ENCODE measurements around the gene ADCY4.
"Not testable (repeated sequence)": the region's sequence is repeated elsewhere in the genome, so short reads cannot be mapped to it uniquely, and the experiment has no call there.

ADCY4 gene

DNA sequence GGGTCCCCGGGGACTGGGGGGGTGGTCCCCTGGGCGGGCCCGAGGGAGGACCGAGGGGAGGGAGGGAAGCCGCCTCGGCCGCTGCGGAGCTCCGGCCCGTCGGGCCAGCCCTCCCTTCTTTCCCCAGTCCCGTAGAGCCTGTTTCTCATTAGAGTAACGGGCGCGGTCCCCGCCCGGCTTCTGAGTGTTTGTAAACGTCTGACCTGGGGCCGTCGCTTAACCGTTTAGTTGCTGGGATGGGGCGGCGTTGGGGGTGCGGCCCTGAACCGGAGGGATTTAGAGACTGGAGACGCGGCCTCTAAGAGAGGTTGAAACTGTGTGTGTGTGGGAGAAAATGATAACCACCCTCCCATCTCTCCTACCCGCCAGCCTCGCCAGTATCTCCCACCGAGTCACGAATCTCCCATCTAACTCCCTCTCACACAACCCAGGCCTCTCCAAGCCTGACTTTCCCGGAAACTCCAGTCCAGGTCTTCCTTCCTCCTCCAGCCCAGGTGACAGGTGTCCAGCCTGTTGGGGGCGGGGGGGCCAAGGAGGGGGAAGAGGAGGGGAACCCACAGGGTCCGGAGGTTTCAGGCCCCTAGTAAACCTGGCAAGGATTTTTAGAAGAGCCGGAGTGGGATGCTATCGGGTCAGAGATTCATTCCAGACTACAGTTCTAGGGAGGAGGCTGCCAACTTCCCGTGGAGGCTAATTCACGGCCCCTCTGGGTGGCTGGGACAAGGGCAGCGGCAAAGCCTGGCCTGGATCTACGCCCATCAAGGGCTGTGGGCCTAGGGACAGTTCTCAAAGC lies 32.0 kb upstream of the ADCY4 start:
- DNase-seq = peak; percentile 98

DNA sequence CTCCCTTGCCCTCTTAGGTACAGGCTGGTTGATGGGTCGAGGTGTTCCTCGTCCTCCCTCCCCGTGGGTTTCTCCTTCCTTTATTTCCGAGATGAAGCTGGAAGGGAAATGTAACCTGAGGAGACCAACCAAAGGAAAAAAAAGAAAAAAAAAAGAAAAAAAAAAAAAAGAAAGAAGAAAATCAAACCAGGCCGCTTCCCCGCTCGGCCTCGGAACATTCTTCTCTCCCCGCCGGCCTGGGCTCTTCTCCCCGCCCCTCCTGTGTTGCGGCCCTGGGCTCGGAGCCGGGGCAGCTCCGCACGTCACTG lies 31.5 kb upstream of the ADCY4 start:
- DNase-seq = no peak

GRCh38 chr14:24365600-24366412 lies 30.9 kb upstream of the ADCY4 start:
- peak; percentile 90 for DNase-seq

GRCh38 chr14:24364841-24365240 lies 30.0 kb upstream of the ADCY4 start:
- DNase-seq = no peak

DNA sequence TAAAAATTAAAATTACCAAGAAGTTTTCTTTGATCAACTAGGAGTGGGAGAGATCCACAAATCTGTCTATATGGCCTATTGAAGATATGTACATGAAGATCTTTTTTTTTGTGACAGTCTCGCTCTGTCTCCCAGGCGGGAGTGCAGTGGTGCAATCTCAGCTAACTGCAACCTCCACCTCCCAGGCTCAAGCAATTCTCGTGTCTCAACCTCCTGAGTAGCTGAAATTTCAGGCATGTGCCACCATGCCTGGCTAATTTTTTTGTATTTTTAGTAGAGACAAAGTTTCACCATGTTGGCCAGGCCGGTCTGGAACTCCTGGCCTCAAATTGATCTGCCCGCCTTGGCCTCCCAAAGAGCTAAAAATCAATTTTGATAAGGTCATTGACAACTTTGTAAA lies 28.5 kb upstream of the ADCY4 start:
- DNase-seq = no peak

DNA sequence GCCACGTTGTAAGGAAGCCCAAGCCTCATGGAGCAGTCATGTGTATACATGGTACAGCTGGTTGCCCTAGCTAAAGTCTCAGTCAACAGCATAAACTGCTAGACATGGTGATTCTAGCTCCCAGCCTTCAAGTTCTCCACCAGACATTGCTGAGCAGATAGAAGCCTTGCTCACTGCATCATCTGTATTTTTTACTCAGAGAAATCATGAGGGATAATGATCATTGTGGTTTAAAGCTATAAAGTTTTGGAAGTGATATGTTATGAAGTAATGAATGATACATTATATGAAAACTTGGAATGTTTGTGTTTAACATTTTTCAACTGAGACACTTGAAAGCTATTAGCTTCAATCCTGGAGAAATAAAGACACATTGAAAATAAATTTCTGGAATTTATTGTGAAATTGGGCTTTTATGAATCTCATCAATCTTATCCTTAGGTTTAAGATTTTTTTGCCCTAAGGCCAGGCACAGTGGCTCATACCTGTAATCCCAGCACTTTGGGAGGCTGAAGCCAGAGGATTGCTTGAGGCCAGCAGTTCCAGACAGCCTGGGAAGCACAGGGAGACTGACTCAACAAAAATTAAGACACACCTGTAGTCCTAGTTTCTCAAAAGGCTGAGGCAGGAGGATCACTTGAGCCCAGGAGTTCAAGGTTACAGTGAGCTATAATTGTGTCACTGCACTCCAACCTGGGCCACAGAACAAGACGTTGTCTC lies 27.5 kb upstream of the ADCY4 start:
- no peak for DNase-seq

DNA sequence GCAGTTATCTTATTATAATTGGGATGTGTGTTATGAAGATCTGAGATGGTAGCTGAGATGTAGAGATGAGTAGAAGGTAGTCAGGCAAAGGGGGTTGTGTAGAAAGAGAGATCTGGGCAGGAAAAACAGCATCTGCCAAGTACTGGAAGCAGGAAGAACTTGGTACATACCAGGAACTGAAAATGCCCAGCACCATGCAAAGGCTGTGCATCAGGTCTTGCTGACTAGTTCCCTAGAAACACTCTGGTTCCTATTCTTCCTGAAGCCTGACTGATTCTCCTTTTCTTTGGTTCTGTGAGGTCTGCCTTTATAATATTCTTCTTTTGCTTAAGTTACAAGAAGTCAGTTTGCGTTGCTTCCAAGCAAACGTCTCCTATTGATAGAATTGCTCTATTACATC lies 26.5 kb upstream of the ADCY4 start:
- DNase-seq = no peak

DNA sequence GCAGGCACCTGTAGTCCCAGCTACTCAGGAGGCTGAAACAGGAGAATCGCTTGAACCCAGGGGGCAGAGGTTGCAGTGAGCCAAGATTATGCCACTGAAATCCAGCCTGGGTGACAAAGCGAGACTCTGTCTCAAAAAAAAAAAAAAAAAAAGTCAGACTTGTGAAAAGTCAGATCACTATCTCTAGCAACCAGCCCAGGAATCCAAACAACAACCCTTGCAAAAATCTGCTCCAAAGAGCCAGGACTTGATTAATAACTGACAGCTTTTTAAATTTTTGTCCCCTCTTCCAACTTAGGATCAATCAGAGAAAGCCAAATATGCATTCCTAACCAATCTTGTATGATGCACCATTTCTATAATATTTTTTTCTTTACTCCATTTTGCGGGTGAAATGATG lies 25.4 kb upstream of the ADCY4 start:
- no peak for DNase-seq

DNA sequence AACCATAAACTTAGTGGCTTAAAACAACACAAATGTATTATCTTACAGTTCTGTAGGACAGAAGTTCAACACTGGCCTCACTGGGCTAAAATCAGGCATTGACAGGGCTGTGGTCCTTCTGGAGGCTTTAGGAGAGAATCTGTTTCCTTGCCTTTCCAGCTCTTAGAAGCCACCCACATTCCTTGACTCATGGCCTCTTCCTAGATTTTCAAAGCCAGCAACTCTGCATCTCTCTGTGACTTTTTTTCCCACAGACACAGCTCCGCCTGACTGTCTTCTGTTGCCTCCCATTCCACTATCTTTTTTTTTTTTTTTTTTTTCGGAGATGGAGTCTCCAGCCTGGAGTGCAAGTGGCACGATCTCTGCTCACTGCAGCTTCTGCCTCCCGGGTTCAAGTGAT lies 21.3 kb upstream of the ADCY4 start:
- no peak for DNase-seq

- DNase-seq = no peak
These were observed 20.1 kb upstream of the ADCY4 start for GRCh38 chr14:24355009-24355408.

DNA sequence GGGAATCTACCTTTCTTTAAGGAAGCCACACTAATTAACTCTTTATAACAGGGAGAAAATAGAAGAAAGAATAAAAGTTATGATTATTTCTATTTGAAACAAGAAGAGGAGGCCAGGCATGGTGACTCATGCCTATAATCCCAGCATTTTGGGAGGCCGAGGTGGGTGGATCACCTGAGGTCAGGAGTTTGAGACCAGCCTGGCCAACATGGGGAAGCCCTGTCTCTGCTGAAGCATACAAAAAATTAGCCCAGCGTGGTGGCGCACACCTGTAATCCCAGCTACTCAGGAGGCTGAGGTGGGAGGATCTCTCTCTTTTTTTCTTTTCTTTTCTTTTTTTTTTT lies 19.6 kb upstream of the ADCY4 start:
- DNase-seq = not testable (repeated sequence)

- no peak for DNase-seq
These were observed 18.9 kb upstream of the ADCY4 start for GRCh38 chr14:24353559-24354481.

DNA sequence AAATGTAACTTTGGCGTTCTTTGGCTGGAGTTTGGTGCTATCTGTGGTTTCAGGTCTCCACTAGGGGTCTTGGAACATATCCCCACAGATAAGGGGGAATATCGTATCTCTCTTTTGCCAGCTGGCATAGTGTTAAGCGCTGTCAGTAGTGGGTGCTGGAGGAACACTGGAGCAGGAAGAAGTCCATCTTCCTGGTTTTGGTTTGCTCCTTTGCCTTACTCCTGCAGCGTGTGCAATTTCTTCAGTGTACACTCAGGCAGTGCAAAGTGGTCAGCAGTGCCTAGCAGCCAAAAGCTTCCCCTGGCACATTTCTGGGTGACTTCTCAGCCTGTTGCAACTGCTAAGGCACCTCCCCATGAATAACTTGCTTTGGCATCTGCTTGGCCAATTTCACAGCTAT lies 16.6 kb upstream of the ADCY4 start:
- DNase-seq = peak; percentile 18

DNA sequence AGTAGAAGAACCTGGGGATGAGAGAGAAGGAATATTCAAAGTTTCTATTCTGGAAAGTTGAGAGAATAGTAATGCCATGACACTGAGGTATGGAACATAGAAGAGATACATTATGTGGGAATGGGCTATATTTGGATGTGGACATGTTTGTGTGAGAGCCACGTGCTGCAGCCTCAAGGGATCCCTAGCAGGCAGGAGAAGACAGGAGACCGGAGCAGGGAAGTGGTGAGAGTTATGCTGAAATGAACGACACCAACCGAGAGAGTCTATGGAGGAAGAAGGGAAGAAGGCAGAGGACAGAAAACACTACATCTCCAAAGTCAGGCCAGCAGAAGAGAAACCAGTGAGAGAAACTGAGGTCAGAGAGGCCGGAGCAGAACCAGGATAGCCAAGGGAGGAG lies 14.9 kb upstream of the ADCY4 start:
- no peak for DNase-seq

DNA sequence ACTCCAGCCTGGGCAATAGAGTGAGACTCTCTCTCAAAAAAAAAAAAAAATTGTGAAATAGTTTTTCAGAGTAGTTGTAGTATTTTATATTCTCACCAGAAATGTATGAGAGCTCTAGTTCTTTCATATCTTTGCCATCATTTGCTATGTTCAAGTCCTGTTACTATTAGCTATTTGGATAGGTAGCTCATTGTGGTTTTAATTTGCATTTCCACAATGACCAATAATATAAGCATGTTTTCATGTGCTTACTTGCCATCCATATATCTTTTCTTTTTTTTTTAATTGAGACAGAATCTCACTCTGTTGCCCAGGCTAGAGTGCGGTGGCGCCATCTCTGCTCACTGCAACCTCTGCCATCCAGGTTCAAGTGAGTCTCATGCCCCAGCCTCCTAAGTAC lies 13.3 kb upstream of the ADCY4 start:
- DNase-seq = no peak

DNA sequence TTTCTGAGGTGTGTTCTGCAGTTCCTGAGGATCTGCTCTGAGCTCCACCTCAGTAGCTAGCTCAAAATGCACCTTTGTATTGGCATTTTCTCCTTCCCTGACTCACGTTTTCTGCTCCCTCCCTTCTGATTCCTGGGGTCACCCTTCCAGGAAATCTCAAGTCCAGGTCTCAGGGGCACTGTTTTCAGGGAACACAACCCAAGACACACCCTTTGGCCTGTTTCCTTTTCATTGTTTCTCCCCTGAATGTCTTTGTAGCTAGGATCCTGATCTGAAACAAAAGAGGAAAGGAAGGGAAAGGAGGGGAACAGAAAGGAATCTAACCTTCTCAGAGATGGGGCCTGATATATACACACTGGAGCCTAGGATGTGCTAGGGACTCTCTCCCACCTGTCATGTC lies 12.3 kb upstream of the ADCY4 start:
- DNase-seq = no peak

GRCh38 chr14:24343795-24344660 lies 9.2 kb upstream of the ADCY4 start:
- DNase-seq = no peak

DNA sequence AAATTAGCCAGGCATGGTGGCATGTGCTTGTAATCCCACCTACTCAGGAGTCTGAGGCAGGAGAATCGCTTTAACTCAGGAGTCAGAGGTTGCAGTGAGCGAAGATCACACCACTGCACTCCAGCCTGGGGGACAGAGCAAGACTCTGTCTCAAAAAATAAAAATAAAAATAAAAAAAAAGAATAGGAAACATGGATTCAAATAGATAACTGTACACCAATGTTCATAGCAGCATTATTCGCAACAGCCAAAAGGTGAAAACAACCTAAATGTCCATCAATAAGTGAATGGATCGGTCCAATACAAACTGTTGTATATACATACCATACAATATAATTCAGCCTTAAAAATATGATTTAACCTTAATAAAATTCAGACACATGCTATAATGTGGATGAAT lies 8.0 kb upstream of the ADCY4 start:
- no peak for DNase-seq

DNA sequence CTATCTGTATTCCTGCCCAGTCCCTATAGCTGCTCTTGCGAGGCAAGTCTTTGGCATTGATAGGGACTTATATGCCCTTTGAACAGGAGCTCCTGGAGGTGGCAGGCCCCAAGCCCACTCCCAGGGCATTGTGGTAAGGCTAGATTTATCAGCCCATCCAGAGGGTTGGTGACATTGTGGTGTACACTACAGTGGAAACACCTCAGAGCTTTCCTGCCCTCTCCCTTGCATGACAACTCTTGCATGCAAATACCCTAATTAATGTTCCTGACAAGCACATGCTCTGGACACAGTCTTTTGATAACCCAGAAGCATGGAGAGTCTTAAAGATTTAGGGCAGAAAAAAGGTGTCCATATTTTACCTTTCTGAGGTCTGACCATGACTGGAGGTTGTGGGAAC lies 5.7 kb upstream of the ADCY4 start:
- DNase-seq = no peak

DNA sequence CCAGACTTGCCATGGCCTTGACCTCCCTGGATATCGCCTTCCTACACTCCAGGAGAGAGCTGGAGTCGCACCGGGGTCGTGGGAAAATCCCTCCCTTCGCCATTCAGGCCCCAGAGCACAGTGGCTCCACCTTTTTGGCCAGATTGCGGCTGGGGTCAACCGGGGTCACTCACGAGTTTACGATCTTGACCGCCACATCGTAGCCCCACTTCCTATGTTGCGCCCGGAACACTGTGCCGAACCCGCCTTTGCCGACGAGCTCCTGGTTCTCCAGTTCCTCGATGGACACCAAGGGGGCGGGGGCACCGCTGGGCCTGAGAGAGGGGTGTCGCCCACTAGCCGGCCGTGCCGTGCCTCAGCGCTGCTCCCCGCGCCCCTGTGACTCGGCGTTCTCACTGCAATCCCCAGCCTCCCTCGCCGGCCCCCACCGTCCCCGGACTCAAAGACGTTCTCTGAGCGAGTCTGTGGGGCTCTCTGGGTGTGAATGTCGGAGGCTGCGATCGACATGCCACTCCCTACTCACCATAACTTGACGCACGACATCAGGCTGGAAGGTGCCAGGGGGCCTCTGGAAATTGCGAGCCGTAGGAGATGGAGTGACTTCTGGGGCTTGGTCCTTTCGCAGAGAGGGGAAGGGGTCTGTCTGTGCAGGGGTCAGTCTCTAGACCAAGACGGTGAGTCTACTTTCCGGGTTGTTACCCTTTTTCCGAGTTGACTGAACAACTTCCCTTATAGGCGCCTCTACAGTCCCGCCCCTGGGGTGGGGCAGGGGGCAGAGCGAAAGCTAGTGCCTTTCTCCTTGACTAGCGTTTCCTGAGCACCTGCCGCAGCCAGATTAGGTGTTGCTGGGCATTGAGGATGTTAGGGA lies 4.6 kb upstream of the ADCY4 start, which contains the start of gene RIPK3:
Gene RIPK3, minus strand, starts transcription at position 708 of the 868 bp plus-strand sequence. Its CDS starts 165 bp downstream, at position 543.
- peak; percentile 68 for DNase-seq

DNA sequence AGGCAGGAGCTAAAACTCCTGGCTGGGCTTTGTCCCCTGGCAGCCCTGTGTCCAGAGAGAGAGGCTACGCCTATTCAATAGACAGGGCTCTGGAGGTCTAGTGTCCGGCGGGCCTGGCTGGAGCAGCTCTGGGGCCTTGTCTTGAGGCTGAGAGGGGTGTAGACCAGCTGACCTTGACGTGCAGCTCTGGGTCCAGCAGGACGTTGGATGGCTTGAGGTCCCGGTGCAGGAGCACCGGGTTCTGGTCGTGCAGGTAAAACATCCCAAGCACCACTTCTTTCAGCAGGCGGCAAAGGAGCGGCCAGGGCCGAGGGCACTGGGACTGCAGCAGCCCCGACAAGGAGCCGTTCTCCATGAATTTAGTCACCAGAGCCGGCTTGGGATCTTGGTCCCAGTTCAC lies 4.0 kb upstream of the ADCY4 start:
- no peak for DNase-seq

Data from NCI-H510A treated with DMSO at 0.1 percent for 48 hours (cell line).